B cell (primary cell): ENCODE data around the gene SLC5A2.

Source experiments
- CTCF ChIP-seq: fragments of 200-600 bp; IDR thresholded peaks from one replicate; pipeline ENCODE4 v1.8.0; 2022; ENCODE audit warnings: antibody characterized with exemption, mild to moderate bottlenecking
- EZH2 ChIP-seq: IDR thresholded peaks from 2 replicates; pipeline ENCODE4 v1.6.1; 2012; ENCODE audit warnings: borderline replicate concordance, low read depth, mild to moderate bottlenecking, moderate library complexity, low read length; ENCODE audit not compliant: insufficient read depth, poor library complexity, severe bottlenecking

GRCh38 chr16:31507929-31508705 lies 25.2 kb downstream of the SLC5A2 start, which contains the start of gene RUSF1:
- TF ChIP-seq EZH2 (no peak), CTCF (no peak)
